Left lung (tissue), 10 donors: ENCODE results near the gene USP35. TPM values are rescaled to one million over a fixed set of nuclear protein-coding genes. Genes with fewer than 3 reads are reported as not detected.
A peak's percentile ranks its signal among the peaks of the same experiment; 100 is the strongest.

ENCODE experiments used
- ATAC-seq: fragments of 200-7000 bp; cut with Tn5 transposase; one replicate; pipeline ENCODE4 v1.9.1; 2020; ENCODE audit warnings: moderate library complexity
- DNase-seq, 4 donors: peaks; one replicate each; pipeline ENCODE4 v3.0.0-alpha.2; 2013 to 2020
- H3K27ac ChIP-seq, 2 donors: fragments of 200-600 bp; sonication (generic) in 1 of 2; one replicate each; pipeline versions ENCODE4 v1.5.0 to v1.8.0; 2020 to 2021
- H3K27me3 ChIP-seq, 2 donors: fragments of 200-600 bp; sonication (generic) in 1 of 2; one replicate each; pipeline versions ENCODE4 v1.5.0 to v1.8.0; 2020 to 2021
- H3K36me3 ChIP-seq, 2 donors: fragments of 200-600 bp; sonication (generic) in 1 of 2; one replicate each; pipeline versions ENCODE4 v1.5.0 to v1.8.0; 2020 to 2021
- H3K4me1 ChIP-seq, 2 donors: fragments of 200-600 bp; one replicate each; pipeline ENCODE4 v1.8.0; 2021
- H3K4me3 ChIP-seq, 2 donors: fragments of 200-600 bp; sonication (generic) in 1 of 2; one replicate each; pipeline versions ENCODE4 v1.5.0 to v1.8.0; 2020 to 2021; ENCODE audit warnings: mild to moderate bottlenecking in 1 of 2
- H3K9me3 ChIP-seq, 2 donors: fragments of 200-600 bp; sonication (generic) in 1 of 2; one replicate each; pipeline versions ENCODE4 v1.5.0 to v1.8.0; 2020 to 2021
- intact Hi-C, 2 donors: fragments of 100-400 bp; cut with DNase I; formaldehyde crosslinking; loops; one replicate each; pipeline versions ENCODE4 v1.11.2 to v1.14.2; 2022
- polyA plus RNA-seq, 6 donors: library from polyadenylated mRNA; unstranded; fragments of 120-200 nt; gene quantifications; one replicate each; pipeline ENCODE4 v1.2.1, GENCODE V29; 2013; ENCODE audit not compliant: insufficient read length in 6 of 6
- total RNA-seq, 2 donors: library from RNA; stranded (reverse); fragmentation: NEBNext Ultra II Directional; extraction: Animal tissue kit (Norgen Biotek cat#: 25700); gene quantifications; one replicate each; pipeline ENCODE4 v1.2.1, GENCODE V29; 2021
- TF ChIP-seq, protein P1 (sequence below), 2 donors: fragments of 200-600 bp; sonication (generic) in 1 of 2; IDR thresholded peaks; one replicate each; pipeline versions ENCODE4 v1.5.0 to v1.8.0; 2021; ENCODE audit warnings: antibody characterized with exemption in 2 of 2
- donor health status: DM: no; HTN: yes; CAD: no.
- donor health status: DM: no; HTN: no; CAD: no.

The USP35 gene
- total and polyA plus RNA-seq, 8 donors: 5.8 to 8.2 (median 6.9) TPM

DNA sequence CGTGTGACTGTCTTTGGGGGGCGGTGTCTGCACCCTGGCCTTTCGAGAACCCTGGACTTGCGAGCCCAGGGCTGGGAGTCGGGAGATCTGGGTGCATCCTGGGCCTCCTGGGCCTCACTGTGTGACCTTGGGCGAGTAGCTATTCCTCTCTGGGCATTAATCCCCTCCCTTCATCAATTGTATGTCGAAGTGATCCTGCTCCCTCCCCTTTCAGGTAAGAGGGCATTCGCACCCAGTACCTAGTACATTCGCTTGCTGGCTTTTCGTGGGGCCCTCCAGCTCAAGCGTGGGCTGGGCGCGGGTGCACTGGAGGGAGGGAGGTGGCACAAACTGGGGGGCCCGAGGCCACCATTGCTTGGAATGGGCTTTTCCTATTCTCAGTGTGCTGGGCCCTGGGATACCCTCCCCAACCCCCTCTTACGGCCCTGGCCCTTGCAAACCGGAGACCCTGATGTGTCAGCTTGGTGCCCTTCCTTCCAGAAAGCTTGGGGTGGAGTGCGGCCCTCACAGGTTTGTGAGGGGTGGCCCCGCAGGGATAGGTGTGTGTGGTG is 530 bp downstream of the USP35 start:
- Histone ChIP-seq H3K27me3 (no peaks in the 10 kb centered on the region), H3K9me3 (no peaks in the 10 kb centered on the region), H3K36me3 (no peaks in the 10 kb centered on the region), H3K4me1 (peaks cover 9 to 55% of the 10 kb centered on the region in 2 donors), H3K27ac (peak overlapping the region; percentile 63 to 83), H3K4me3 (peak overlapping the region; percentile 87 to 96)
- peak in 1 of 4 donors; percentile 66 for DNase-seq
- TF ChIP-seq, protein P1, sequence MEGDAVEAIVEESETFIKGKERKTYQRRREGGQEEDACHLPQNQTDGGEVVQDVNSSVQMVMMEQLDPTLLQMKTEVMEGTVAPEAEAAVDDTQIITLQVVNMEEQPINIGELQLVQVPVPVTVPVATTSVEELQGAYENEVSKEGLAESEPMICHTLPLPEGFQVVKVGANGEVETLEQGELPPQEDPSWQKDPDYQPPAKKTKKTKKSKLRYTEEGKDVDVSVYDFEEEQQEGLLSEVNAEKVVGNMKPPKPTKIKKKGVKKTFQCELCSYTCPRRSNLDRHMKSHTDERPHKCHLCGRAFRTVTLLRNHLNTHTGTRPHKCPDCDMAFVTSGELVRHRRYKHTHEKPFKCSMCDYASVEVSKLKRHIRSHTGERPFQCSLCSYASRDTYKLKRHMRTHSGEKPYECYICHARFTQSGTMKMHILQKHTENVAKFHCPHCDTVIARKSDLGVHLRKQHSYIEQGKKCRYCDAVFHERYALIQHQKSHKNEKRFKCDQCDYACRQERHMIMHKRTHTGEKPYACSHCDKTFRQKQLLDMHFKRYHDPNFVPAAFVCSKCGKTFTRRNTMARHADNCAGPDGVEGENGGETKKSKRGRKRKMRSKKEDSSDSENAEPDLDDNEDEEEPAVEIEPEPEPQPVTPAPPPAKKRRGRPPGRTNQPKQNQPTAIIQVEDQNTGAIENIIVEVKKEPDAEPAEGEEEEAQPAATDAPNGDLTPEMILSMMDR (IDR thresholded peaks at IDR 0.05): no peak
- ATAC-seq: no peak
- intact Hi-C loops: no loop called here

DNA sequence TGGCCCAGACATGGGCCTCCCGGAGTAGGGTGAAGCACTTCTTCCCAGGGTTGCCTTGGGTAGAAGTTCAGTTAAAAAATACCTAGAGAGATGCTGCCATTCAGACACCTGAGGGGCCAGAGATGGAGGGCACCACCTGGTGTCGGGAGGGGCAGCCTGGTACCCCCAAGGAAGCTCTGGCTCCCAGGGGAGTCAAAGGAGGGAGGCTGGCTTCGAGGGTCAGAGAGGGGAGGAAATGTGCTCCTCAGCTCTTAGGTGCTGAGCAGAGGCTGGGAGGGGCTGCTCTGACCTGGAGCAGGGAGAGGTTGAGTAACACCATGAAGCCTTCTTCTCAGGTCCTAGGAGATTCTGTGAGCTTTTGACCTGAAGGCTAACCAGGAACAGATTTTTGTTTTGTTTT is 1.1 kb downstream of the USP35 start:
- Histone ChIP-seq H3K4me1 (peaks cover 9 to 55% of the 10 kb centered on the region in 2 donors), H3K4me3 (peak overlapping the region; percentile 87 to 96), H3K36me3 (no peaks in the 10 kb centered on the region), H3K27me3 (no peaks in the 10 kb centered on the region), H3K9me3 (no peaks in the 10 kb centered on the region), H3K27ac (no peak overlapping the region)
- TF ChIP-seq, protein P1 (IDR thresholded peaks at IDR 0.05): no peak
- ATAC-seq (no peak), DNase-seq (no peak)
- intact Hi-C loops: no loop called here

DNA sequence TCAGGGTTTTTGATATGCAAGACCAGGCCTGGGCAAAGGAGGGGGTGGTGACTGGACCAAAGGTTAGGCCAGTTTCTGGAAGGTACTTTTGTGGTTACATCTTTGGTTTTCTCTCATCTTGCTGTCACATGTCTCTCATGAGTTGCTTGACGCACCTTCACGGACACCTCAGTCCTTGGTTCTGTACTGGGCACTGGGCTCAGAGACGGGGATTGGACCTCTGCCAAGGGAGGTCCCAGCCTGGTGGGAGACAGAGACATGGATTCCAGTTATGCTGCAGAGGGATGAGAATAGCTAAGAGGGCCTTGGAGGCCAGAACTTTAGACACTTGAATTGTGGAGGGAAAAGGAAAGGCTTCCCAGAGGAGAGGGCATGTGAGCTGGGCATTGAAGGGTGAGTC is 1.7 kb downstream of the USP35 start:
- ATAC-seq: no peak
- no peak for DNase-seq
- no peaks in the 10 kb centered on the region for H3K27me3 ChIP-seq
- TF ChIP-seq, protein P1 (IDR thresholded peaks at IDR 0.05): no peak
- H3K4me3 ChIP-seq: peak overlapping the region in 1 of 2 donors; percentile 87
- no peaks in the 10 kb centered on the region for H3K36me3 ChIP-seq
- intact Hi-C loops: no loop called here
- no peak overlapping the region for H3K27ac ChIP-seq
- peaks cover 9 to 54% of the 10 kb centered on the region in 2 donors for H3K4me1 ChIP-seq
- H3K9me3 ChIP-seq: no peaks in the 10 kb centered on the region

DNA sequence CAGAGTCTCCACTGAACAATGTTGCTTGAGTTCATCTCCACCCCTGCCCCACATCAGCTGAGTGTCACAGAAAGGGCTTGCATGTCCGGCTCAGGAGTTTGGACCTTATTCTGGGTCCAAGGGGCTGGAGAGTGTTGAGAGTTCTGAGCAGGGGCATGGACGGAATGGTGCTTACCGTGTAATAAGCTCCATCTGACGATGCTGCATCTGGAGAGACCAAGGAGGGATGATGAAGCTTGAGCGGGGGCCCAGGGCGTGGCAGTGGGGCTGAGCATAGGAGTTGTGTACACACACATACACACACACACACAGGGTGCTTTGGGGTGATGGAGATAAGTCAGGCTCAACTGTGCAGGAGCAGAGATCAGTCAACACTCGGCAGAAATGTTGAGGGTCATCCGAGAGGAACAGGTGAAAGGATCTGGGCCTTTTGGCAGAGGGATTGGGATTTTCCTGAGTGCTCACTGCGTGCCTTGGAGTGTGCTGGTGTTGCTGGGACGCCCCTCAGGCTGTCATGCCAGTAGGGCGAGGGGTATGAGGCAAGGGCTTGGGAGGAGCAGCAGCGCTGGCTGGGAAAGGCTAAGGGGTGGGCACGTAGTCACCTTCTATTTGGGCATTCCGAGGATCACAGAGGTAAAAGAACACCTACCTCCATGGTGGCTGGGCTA is 2.3 kb downstream of the USP35 start:
- TF ChIP-seq, protein P1 (IDR thresholded peaks at IDR 0.05): no peak
- intact Hi-C loops: no loop called here
- no peaks in the 10 kb centered on the region for H3K36me3 ChIP-seq

DNA sequence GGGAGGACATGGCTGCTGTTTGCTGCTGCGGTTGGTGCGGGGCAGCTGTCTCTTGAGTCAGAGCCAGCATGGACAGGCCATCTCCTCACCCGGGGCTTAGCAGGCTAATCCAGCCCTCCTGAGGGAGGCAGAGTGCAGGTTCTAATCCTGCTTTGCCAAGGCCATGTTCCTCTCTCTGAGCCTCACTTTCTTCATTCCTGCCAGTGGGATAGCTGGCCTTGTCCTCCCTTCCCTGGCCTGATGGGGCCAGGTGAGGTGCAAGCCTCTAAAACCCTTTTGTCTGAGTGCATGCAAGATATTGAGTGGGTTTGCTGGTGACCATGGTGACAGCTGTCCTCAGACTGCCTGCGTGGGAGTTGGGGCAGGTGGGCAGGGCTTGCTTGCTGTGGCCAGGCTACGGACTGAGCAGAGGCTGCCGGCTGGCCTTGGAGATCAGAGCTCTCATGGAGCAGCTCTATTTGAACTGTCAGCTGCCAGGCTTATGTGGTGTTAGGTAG is 3.6 kb downstream of the USP35 start:
- TF ChIP-seq, protein P1 (IDR thresholded peaks at IDR 0.05): no peak
- intact Hi-C loops: no loop called here
- H3K9me3 ChIP-seq: no peaks in the 10 kb centered on the region
- no peak overlapping the region for H3K27ac ChIP-seq
- ATAC-seq (no peak), DNase-seq (no peak)
- H3K27me3 ChIP-seq: no peaks in the 10 kb centered on the region
- no peak overlapping the region for H3K4me3 ChIP-seq
- H3K4me1 ChIP-seq: peaks cover 9 to 38% of the 10 kb centered on the region in 2 donors
- H3K36me3 ChIP-seq: peaks cover 0 to 4% of the 10 kb centered on the region in 2 donors

More for the DNA sequence above, 2.3 kb downstream of the USP35 start:
- Histone ChIP-seq H3K27me3 (no peaks in the 10 kb centered on the region), H3K4me3 (no peak overlapping the region), H3K27ac (no peak overlapping the region), H3K4me1 (peaks cover 9 to 47% of the 10 kb centered on the region in 2 donors), H3K9me3 (no peaks in the 10 kb centered on the region)
- DNase-seq (no peak), ATAC-seq (no peak)
